ENCODE results near the gene SHD. TPM values are rescaled to one million over a fixed set of nuclear protein-coding genes. Genes with fewer than 3 reads are reported as not detected.

The SHD gene
- total and polyA plus RNA-seq, 2 of the 13 experiments (the other 11 are each of a cell fraction or from before 2014, with no cell fraction given): 0.11 to 0.20 TPM

DNA sequence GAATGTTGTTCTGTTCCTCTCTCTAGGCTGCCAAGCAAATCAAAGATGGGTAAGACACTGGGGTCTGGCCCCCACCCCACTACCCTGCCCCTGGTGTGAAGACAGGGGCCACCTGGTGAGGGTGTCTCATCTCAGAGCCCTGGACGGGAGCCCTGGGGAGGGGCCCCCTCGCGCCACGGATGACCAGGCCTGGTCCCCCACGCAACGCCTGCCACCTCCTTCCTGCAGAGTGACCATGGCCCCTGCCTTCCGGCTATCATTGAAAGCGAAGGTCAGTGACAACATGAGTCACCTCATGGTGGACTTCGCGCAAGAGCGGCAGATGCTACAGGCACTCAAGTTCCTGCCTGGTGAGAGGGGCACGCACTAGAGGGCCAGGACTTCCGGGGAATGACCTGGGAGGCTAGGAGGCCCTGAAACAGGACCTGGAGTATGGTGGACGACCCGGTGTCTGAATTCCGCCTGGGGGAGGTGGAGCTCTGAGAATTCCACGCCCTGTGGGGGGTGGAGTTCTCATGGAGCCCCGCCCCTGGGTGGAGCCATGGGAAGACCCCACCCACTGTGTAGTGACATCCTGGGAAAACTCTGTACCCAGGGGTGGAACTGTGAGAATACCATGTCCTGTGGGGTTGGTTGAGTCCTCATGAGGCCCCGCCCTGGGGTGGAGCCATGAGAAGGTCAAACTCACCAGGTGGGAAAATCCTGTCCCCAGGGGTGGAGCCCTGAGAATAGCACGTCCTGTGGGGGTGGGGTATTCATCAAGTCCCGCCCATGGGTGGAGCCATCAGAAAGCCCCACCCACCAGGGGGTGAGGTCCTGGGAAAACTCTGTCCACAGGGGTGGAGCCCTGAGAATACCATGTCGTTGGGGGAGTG is 31.4 kb downstream of the SHD start (continued):
- TF ChIP-seq HES4 (CRISPR knock-in tag; IDR thresholded peaks at IDR 0.05; ENCODE audit: borderline replicate concordance): 0 out of 2 replicates have a peak, but pooled peaks have one; percentile 49
- TF ChIP-seq MIER2 (CRISPR knock-in tag; IDR thresholded peaks at IDR 0.05): peak; percentile 69
- peak; percentile 38; the same call in 1 of the 2 replicates for TF ChIP-seq NFATC3 (CRISPR knock-in tag; IDR thresholded peaks at IDR 0.05)
- TF ChIP-seq, protein P1, sequence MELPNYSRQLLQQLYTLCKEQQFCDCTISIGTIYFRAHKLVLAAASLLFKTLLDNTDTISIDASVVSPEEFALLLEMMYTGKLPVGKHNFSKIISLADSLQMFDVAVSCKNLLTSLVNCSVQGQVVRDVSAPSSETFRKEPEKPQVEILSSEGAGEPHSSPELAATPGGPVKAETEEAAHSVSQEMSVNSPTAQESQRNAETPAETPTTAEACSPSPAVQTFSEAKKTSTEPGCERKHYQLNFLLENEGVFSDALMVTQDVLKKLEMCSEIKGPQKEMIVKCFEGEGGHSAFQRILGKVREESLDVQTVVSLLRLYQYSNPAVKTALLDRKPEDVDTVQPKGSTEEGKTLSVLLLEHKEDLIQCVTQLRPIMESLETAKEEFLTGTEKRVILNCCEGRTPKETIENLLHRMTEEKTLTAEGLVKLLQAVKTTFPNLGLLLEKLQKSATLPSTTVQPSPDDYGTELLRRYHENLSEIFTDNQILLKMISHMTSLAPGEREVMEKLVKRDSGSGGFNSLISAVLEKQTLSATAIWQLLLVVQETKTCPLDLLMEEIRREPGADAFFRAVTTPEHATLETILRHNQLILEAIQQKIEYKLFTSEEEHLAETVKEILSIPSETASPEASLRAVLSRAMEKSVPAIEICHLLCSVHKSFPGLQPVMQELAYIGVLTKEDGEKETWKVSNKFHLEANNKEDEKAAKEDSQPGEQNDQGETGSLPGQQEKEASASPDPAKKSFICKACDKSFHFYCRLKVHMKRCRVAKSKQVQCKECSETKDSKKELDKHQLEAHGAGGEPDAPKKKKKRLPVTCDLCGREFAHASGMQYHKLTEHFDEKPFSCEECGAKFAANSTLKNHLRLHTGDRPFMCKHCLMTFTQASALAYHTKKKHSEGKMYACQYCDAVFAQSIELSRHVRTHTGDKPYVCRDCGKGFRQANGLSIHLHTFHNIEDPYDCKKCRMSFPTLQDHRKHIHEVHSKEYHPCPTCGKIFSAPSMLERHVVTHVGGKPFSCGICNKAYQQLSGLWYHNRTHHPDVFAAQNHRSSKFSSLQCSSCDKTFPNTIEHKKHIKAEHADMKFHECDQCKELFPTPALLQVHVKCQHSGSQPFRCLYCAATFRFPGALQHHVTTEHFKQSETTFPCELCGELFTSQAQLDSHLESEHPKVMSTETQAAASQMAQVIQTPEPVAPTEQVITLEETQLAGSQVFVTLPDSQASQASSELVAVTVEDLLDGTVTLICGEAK (IDR thresholded peaks at IDR 0.05): no peak
- TF ChIP-seq, protein P1 (CRISPR knock-in tag; IDR thresholded peaks at IDR 0.05): peak; percentile 81
- TF ChIP-seq HIVEP1 (CRISPR knock-in tag; IDR thresholded peaks at IDR 0.05): peak; percentile 96
- TF ChIP-seq ZNF720 (CRISPR knock-in tag; IDR thresholded peaks at IDR 0.05): no peak
- no peak for TF ChIP-seq CBX1 (IDR thresholded peaks at IDR 0.05; ENCODE audit: low read depth)
- peak; percentile 86 for TF ChIP-seq TEAD3 (CRISPR knock-in tag; optimal IDR thresholded peaks at IDR 0.05; ENCODE audit: borderline replicate concordance)
- 0 out of 2 replicates have a peak, but pooled peaks have one; percentile 61 for TF ChIP-seq ZNF557 (CRISPR knock-in tag; IDR thresholded peaks at IDR 0.05)
- no peak for TF ChIP-seq GATA4 (IDR thresholded peaks at IDR 0.05; ENCODE audit: borderline replicate concordance, low read depth)
- TF ChIP-seq ZNF563 (CRISPR knock-in tag; IDR thresholded peaks at IDR 0.05): peak; percentile 67; the same call in 1 of the 2 replicates
- TF ChIP-seq, protein P2, sequence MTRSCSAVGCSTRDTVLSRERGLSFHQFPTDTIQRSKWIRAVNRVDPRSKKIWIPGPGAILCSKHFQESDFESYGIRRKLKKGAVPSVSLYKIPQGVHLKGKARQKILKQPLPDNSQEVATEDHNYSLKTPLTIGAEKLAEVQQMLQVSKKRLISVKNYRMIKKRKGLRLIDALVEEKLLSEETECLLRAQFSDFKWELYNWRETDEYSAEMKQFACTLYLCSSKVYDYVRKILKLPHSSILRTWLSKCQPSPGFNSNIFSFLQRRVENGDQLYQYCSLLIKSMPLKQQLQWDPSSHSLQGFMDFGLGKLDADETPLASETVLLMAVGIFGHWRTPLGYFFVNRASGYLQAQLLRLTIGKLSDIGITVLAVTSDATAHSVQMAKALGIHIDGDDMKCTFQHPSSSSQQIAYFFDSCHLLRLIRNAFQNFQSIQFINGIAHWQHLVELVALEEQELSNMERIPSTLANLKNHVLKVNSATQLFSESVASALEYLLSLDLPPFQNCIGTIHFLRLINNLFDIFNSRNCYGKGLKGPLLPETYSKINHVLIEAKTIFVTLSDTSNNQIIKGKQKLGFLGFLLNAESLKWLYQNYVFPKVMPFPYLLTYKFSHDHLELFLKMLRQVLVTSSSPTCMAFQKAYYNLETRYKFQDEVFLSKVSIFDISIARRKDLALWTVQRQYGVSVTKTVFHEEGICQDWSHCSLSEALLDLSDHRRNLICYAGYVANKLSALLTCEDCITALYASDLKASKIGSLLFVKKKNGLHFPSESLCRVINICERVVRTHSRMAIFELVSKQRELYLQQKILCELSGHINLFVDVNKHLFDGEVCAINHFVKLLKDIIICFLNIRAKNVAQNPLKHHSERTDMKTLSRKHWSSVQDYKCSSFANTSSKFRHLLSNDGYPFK (CRISPR knock-in tag; IDR thresholded peaks at IDR 0.05; ENCODE audit: borderline replicate concordance): peak; percentile 91; the same call in 1 of the 2 replicates
- no peak; the same call in 1 of the 2 replicates for TF ChIP-seq ARNT2 (CRISPR knock-in tag; IDR thresholded peaks at IDR 0.05; ENCODE audit: low read depth)
